Gastrocnemius medialis (tissue), 4 donors: ENCODE results near the gene ZNF335. TPM values are rescaled to one million over a fixed set of nuclear protein-coding genes. Genes with fewer than 3 reads are reported as not detected.

Experiments
- ATAC-seq, 2 donors: fragments of 150-250 bp; one replicate each; pipeline ENCODE4 v1.9.1; 2016
- DNase-seq, 2 donors: peaks; one replicate each; pipeline ENCODE4 v3.0.0-alpha.2; 2019
- H3K27ac ChIP-seq, 4 donors: fragments of 200-600 bp; sonication (generic); 1 replicate in 1 of 4; 2 replicates in 3 of 4; pipeline ENCODE4 v1.5.1; 2016 to 2018; ENCODE audit warnings: mild to moderate bottlenecking in 2 of 4, moderate library complexity in 1 of 4
- H3K27me3 ChIP-seq, 3 donors: fragments of 200-600 bp; sonication (generic) in 2 of 3; 1 replicate in 1 of 3; 2 replicates in 2 of 3; pipeline versions ENCODE4 v1.5.1 to v1.6.0; 2016 to 2019; ENCODE audit warnings: mild to moderate bottlenecking in 1 of 3, moderate library complexity in 1 of 3
- H3K36me3 ChIP-seq, 2 donors: fragments of 200-600 bp; sonication (generic) in 1 of 2; one replicate each; pipeline ENCODE4 v1.5.1; 2017 to 2018
- H3K4me1 ChIP-seq, 2 donors: fragments of 200-600 bp; sonication (generic) in 1 of 2; one replicate each; pipeline ENCODE4 v1.5.1; 2016 to 2017; ENCODE audit warnings: mild to moderate bottlenecking in 2 of 2
- H3K4me3 ChIP-seq, 4 donors: fragments of 200-600 bp; sonication (generic) in 3 of 4; 1 replicate in 1 of 4; 2 replicates in 3 of 4; pipeline ENCODE4 v1.5.1; 2016 to 2019; ENCODE audit warnings: mild to moderate bottlenecking in 2 of 4
- H3K9me3 ChIP-seq, 3 donors: fragments of 200-600 bp; sonication (generic) in 2 of 3; 1 replicate in 1 of 3; 2 replicates in 2 of 3; pipeline ENCODE4 v1.5.1; 2016 to 2019
- CTCF ChIP-seq, 5 experiments: fragments of 450-650 bp in 3 of 5; fragments of 200-600 bp in 2 of 5; sonication (generic) in 2 of 5; IDR thresholded peaks in 4 of 5; conservative IDR thresholded peaks in 1 of 5; 1 replicate in 4 of 5; 2 replicates in 1 of 5; pipeline ENCODE4 v1.5.1; 2016 to 2019; ENCODE audit warnings: antibody characterized with exemption in 5 of 5, mild to moderate bottlenecking in 3 of 5, moderate library complexity in 3 of 5
- POLR2A ChIP-seq, 2 donors: fragments of 450-650 bp; IDR thresholded peaks; one replicate each; pipeline ENCODE4 v1.6.1; 2017; ENCODE audit warnings: antibody characterized with exemption in 2 of 2, mild to moderate bottlenecking in 2 of 2, moderate library complexity in 2 of 2
- in situ Hi-C, 4 donors: fragments of 200-750 bp; cut with MboI; loops; one replicate each; pipeline versions ENCODE4 v1.15.0 to v1.8.0; 2017; ENCODE audit warnings: low sequenced_read_pairs in 4 of 4
- intact Hi-C: fragments of 100-400 bp; cut with DNase I; formaldehyde crosslinking; loops from one replicate; pipeline ENCODE4 v1.15.1; 2023; ENCODE audit warnings: low total_unique reads
- total RNA-seq, 4 donors: library from RNA; depleted of rRNA; stranded (reverse); fragments of >200 nt; gene quantifications; one replicate each; pipeline versions ENCODE4 v1.1.0 to v1.2.3, GENCODE V29; 2016

Gene ZNF335
- total RNA-seq, 4 donors from 2014 or later, result 8.3 to 19.1 (median 12.7) TPM

GRCh38 chr20:45909336-45909808, 62.6 kb downstream of the ZNF335 start:
- Histone ChIP-seq H3K9me3 (no peaks in the 10 kb centered on the region), H3K27ac (no peak overlapping the region), H3K36me3 (no peaks in the 10 kb centered on the region), H3K4me1 (peaks cover 6 to 16% of the 10 kb centered on the region in 2 donors), H3K4me3 (no peak overlapping the region), H3K27me3 (peaks cover 15 to 20% (median 19%) of the 10 kb centered on the region in 3 donors)
- DNase-seq (no peak), ATAC-seq (no peak)
- in situ Hi-C loops (no loop called here), intact Hi-C loops (no loop called here)
- TF ChIP-seq CTCF (IDR thresholded peaks at IDR 0.05 in 4 of 5, conservative IDR thresholded peaks at IDR 0.05 in 1 of 5) (no peak), POLR2A (IDR thresholded peaks at IDR 0.05) (no peak)

- H3K4me3 ChIP-seq, result no peak overlapping the region
- no peaks in the 10 kb centered on the region for H3K36me3 ChIP-seq
- ATAC-seq (no peak), DNase-seq (no peak)
- intact Hi-C loops (no loop called here), in situ Hi-C loops (no loop called here)
- H3K27ac ChIP-seq, result no peak overlapping the region
- peaks cover 15 to 20% (median 19%) of the 10 kb centered on the region in 3 donors for H3K27me3 ChIP-seq
- TF ChIP-seq POLR2A (IDR thresholded peaks at IDR 0.05) (no peak), CTCF (IDR thresholded peaks at IDR 0.05 in 4 of 5, conservative IDR thresholded peaks at IDR 0.05 in 1 of 5) (no peak)
- peaks cover 6 to 16% of the 10 kb centered on the region in 2 donors for H3K4me1 ChIP-seq
- no peaks in the 10 kb centered on the region for H3K9me3 ChIP-seq
Measured at GRCh38 chr20:45908084-45908483, 63.9 kb downstream of the ZNF335 start.

- no peaks in the 10 kb centered on the region for H3K9me3 ChIP-seq
- TF ChIP-seq POLR2A (IDR thresholded peaks at IDR 0.05) (no peak), CTCF (IDR thresholded peaks at IDR 0.05 in 4 of 5, conservative IDR thresholded peaks at IDR 0.05 in 1 of 5) (no peak)
- intact Hi-C loops (no loop called here), in situ Hi-C loops (no loop called here)
- H3K4me1 ChIP-seq, result peaks cover 4 to 14% of the 10 kb centered on the region in 2 donors
- no peaks in the 10 kb centered on the region for H3K36me3 ChIP-seq
- H3K4me3 ChIP-seq, result no peak overlapping the region
- H3K27ac ChIP-seq, result no peak overlapping the region
- DNase-seq, result no peak
- peaks cover 13 to 15% (median 15%) of the 10 kb centered on the region in 3 donors for H3K27me3 ChIP-seq
- ATAC-seq, result no peak
Measured at GRCh38 chr20:45907219-45907948, 64.6 kb downstream of the ZNF335 start.

GRCh38 chr20:45905505-45906079, 66.4 kb downstream of the ZNF335 start:
- intact Hi-C loops (no loop called here), in situ Hi-C loops (no loop called here)
- Histone ChIP-seq H3K9me3 (no peaks in the 10 kb centered on the region), H3K36me3 (no peaks in the 10 kb centered on the region), H3K27me3 (no peaks in the 10 kb centered on the region), H3K27ac (no peak overlapping the region), H3K4me1 (no peaks in the 10 kb centered on the region), H3K4me3 (no peak overlapping the region)
- TF ChIP-seq POLR2A (IDR thresholded peaks at IDR 0.05) (no peak), CTCF (IDR thresholded peaks at IDR 0.05 in 4 of 5, conservative IDR thresholded peaks at IDR 0.05 in 1 of 5) (no peak)
- ATAC-seq (no peak), DNase-seq (no peak)
